Activated T-helper 1 cell treated with anti-CD3 and anti-CD28 coated beads, Interleukin-12 subunit alpha, Interleukin-12 subunit beta, Interleukin-2, Interleukin-4 antibody, amounts not matched to agents 30 ng/mL and 10 ng/mL and 1 ng/mL, durations not matched to agents 14 hours and 24 hours and 36 hours (primary cell): ENCODE results near the gene SPATA21. TPM values are rescaled to one million over a fixed set of nuclear protein-coding genes. Genes with fewer than 3 reads are reported as not detected.

Experiments used
- DNase-seq: peaks from one replicate; pipeline ENCODE4 v3.0.0; 2021; ENCODE audit warnings: low spot score
- H3K27ac Mint-ChIP-seq: one replicate; pipeline ENCODE4 v1.8.0; 2021; ENCODE audit warnings: mild to moderate bottlenecking, mixed read lengths
- H3K27me3 Mint-ChIP-seq: one replicate; pipeline ENCODE4 v1.8.0; 2022; ENCODE audit warnings: mild to moderate bottlenecking, moderate library complexity, mixed read lengths; ENCODE audit not compliant: insufficient read depth
- H3K36me3 Mint-ChIP-seq: one replicate; pipeline ENCODE4 v1.8.0; 2021; ENCODE audit warnings: low read depth, mixed read lengths
- H3K4me1 Mint-ChIP-seq: one replicate; pipeline ENCODE4 v1.8.0; 2021; ENCODE audit warnings: low read depth, mixed read lengths
- H3K4me3 Mint-ChIP-seq: one replicate; pipeline ENCODE4 v1.8.0; 2021; ENCODE audit warnings: mild to moderate bottlenecking, moderate library complexity, mixed read lengths
- H3K9me3 Mint-ChIP-seq: one replicate; pipeline ENCODE4 v1.8.0; 2021; ENCODE audit warnings: mixed read lengths
- intact Hi-C: fragments of 100-400 bp; cut with micrococcal nuclease; formaldehyde crosslinking; loops from one replicate; pipeline ENCODE4 v1.15.1; 2024
- total RNA-seq: library from RNA; stranded (reverse); gene quantifications from 2 replicates; pipeline ENCODE4 v1.2.3, GENCODE V29; 2022

SPATA21 gene
- total RNA-seq, 1 donor from 2014 or later: not detected

DNA sequence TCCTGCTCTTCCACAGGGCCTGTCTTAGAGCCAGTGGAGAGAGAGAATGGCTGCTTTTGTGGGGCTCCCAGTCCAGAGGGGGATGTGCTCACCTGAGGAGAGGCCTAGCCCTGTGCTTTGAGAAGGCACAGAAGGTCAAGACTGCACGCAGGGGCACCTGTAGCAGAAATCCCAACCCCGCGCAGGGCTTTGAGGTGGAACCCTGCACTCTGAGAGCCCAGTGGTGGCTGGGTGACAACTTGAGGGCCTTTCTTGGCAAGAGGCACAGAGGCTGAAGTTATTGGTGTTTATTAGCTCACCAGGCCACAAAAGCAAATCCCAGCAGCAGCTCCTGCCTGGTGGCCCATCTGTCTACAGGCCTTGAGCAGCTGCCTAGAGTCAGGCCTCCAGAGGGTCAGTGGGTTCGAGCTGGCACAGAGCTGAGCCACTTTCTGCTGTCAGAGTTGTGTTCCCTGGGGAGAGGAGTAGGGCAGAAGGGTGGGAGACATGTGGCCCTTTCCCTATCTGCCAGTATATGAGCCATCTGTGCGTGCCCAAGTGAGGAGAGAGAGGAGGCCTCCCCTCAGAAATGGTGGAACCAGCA, 38.8 kb downstream of the SPATA21 start:
- H3K36me3 Mint-ChIP-seq: peaks cover 27% of the 10 kb centered on the region
- H3K4me1 Mint-ChIP-seq: peaks cover 15% of the 10 kb centered on the region
- H3K27ac Mint-ChIP-seq: peak overlapping the region; percentile 16
- intact Hi-C loops: no loop called here
- no peak for DNase-seq
- no peak overlapping the region for H3K4me3 Mint-ChIP-seq
- H3K9me3 Mint-ChIP-seq: no peaks in the 10 kb centered on the region
- no peaks in the 10 kb centered on the region for H3K27me3 Mint-ChIP-seq

DNA sequence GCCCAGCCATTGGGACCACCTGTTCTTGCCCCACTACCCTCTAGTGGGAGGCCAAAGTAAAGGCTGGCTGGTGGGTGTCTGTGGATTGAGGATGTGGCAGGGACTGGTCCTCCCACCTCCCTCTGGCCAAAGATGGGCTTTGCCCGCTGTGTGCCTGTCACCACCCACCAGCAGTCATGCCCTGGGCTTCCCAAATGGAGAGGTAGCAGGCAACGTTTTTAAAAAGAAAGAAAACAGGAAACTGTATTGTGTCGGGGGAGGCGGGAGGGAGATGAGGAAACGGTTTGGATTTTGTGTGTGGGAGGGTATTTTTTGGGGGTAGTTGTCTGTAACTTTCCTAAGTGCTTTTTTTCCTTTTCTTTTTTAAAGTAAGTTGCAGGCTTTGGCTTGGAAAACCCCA, 40.1 kb downstream of the SPATA21 start:
- no peaks in the 10 kb centered on the region for H3K9me3 Mint-ChIP-seq
- intact Hi-C loops: no loop called here
- peaks cover 28% of the 10 kb centered on the region for H3K4me1 Mint-ChIP-seq
- DNase-seq: no peak
- peak overlapping the region; percentile 68 for H3K27ac Mint-ChIP-seq
- no peak overlapping the region for H3K4me3 Mint-ChIP-seq
- peaks cover 33% of the 10 kb centered on the region for H3K36me3 Mint-ChIP-seq
- H3K27me3 Mint-ChIP-seq: no peaks in the 10 kb centered on the region

- intact Hi-C loops: no loop called here
- peaks cover 34% of the 10 kb centered on the region for H3K4me1 Mint-ChIP-seq
- H3K9me3 Mint-ChIP-seq: no peaks in the 10 kb centered on the region
- no peaks in the 10 kb centered on the region for H3K27me3 Mint-ChIP-seq
- peaks cover 30% of the 10 kb centered on the region for H3K36me3 Mint-ChIP-seq
- H3K4me3 Mint-ChIP-seq: no peak overlapping the region
- no peak for DNase-seq
- H3K27ac Mint-ChIP-seq: no peak overlapping the region
Measured at GRCh38 chr1:16396591-16396990, 40.6 kb downstream of the SPATA21 start.

GRCh38 chr1:16394977-16395376, 42.2 kb downstream of the SPATA21 start:
- peaks cover 34% of the 10 kb centered on the region for H3K36me3 Mint-ChIP-seq
- H3K4me1 Mint-ChIP-seq: peaks cover 50% of the 10 kb centered on the region
- no peaks in the 10 kb centered on the region for H3K27me3 Mint-ChIP-seq
- H3K27ac Mint-ChIP-seq: no peak overlapping the region
- intact Hi-C loops: no loop called here
- DNase-seq: no peak
- H3K9me3 Mint-ChIP-seq: no peaks in the 10 kb centered on the region
- no peak overlapping the region for H3K4me3 Mint-ChIP-seq

DNA sequence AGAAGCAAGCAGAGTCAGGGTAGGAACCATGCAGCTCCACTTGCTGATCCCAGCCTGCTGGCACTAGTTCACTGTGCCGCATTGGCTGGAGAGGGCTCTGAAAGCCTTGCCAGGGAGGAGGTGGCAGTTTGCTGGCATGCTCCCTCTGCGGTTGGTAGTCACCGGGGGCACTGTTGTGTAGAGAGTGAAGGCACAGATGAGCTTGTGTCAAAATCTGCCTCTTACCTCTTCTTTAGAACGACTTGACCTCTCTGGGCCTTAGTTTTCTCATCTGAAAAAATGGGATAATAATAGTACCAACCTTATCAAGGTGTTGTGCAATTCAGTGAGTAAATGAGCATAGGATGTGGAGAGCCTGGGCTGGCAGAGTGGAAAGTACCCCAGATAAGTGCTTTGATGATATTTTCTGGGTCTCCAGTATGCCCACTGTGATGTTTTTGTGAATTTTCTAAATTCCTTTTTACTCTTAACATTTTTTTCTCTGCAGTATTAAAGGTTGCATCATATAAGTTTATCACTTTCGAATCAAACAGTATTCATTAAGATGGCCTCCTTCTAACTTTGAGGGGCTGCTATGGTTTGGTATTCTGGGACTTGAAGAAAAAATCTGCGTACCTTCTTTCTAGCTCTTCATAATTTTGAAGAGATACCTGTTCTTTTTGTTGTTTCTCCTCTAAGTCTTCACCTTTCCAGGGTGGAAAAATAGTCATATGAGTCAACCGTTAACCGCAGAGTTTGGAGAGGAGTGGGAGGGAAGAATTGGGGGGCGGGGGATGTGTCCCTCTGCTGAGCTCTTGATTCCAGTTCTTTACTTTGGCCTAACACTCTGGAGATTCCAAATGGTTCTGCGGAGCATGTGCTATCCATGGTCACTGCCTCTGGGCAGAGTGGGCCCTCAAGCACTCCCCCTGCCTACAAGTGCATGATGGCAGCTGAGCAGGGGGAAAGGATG, 43.4 kb downstream of the SPATA21 start:
- intact Hi-C loops: no loop called here
- no peaks in the 10 kb centered on the region for H3K27me3 Mint-ChIP-seq
- no peaks in the 10 kb centered on the region for H3K9me3 Mint-ChIP-seq
- peak overlapping the region; percentile 18 for H3K27ac Mint-ChIP-seq
- peaks cover 52% of the 10 kb centered on the region for H3K4me1 Mint-ChIP-seq
- H3K36me3 Mint-ChIP-seq: peaks cover 28% of the 10 kb centered on the region
- no peak overlapping the region for H3K4me3 Mint-ChIP-seq
- no peak for DNase-seq

GRCh38 chr1:16392740-16393569, 44.3 kb downstream of the SPATA21 start:
- Mint-ChIP-seq H3K4me1 (peaks cover 52% of the 10 kb centered on the region), H3K36me3 (peaks cover 26% of the 10 kb centered on the region), H3K27me3 (no peaks in the 10 kb centered on the region), H3K27ac (peak overlapping the region; percentile 76), H3K4me3 (no peak overlapping the region), H3K9me3 (no peaks in the 10 kb centered on the region)
- no peak for DNase-seq
- intact Hi-C loops: no loop called here

GRCh38 chr1:16391411-16391810, 45.8 kb downstream of the SPATA21 start:
- H3K9me3 Mint-ChIP-seq: no peaks in the 10 kb centered on the region
- no peaks in the 10 kb centered on the region for H3K27me3 Mint-ChIP-seq
- H3K4me1 Mint-ChIP-seq: peaks cover 65% of the 10 kb centered on the region
- intact Hi-C loops: no loop called here
- H3K4me3 Mint-ChIP-seq: no peak overlapping the region
- H3K36me3 Mint-ChIP-seq: peaks cover 22% of the 10 kb centered on the region
- no peak for DNase-seq
- peak overlapping the region; percentile 76 for H3K27ac Mint-ChIP-seq

DNA sequence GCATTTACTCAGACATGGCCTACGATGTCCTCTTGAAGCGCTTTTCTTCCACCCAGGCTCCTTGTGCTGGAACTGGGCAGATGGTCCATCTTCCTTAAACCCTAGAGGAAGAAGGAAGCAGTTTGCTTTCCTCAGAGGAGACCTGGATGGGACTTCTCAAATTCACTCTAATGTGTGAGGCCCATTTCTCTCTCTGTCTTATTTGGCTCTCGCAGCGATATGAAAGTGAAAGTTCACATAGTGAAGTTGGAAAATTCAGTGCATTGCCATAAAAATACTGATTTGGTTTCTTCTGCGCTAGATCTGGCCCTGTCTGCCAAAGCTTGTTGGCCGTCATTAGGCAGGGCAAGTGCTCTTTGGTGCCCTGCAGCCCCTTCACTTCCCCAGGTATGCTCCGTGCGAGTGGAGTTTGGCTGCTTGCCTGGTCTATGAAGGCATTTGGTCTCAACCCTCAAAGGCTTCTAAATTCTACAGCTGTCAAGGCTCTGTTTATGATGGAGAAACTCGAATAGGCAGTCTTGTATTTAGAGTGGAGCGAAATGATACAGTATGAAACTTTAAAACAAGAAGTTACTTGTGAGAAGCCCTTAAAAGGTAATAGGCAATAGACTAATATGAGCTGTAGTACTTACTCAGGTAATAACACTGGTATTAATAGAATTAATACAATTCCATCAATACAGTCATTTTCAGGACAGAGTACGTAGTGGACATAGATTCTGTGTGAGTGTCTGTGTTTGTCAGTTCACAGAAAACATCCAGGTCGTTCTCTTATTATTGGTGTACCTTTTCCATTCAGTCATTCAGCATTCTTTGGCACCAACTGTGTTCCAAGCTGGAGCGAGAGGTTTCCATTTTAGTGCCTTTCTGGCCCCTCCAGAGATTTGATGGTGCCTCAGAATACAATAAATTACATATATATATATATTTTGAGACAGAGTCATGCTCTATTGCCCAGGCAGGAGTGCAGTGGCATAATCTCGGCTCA, 49.7 kb downstream of the SPATA21 start:
- peaks cover 10% of the 10 kb centered on the region for H3K36me3 Mint-ChIP-seq
- peaks cover 66% of the 10 kb centered on the region for H3K4me1 Mint-ChIP-seq
- H3K9me3 Mint-ChIP-seq: no peaks in the 10 kb centered on the region
- H3K4me3 Mint-ChIP-seq: peak overlapping the region; percentile 70
- peak; percentile 6 for DNase-seq
- H3K27ac Mint-ChIP-seq: peak overlapping the region; percentile 80
- no peaks in the 10 kb centered on the region for H3K27me3 Mint-ChIP-seq
- intact Hi-C loops: loop anchor here (2.0 kb wide), 1 partner anchor 15 kb away; no protein-coding TSS in a partner anchor

DNA sequence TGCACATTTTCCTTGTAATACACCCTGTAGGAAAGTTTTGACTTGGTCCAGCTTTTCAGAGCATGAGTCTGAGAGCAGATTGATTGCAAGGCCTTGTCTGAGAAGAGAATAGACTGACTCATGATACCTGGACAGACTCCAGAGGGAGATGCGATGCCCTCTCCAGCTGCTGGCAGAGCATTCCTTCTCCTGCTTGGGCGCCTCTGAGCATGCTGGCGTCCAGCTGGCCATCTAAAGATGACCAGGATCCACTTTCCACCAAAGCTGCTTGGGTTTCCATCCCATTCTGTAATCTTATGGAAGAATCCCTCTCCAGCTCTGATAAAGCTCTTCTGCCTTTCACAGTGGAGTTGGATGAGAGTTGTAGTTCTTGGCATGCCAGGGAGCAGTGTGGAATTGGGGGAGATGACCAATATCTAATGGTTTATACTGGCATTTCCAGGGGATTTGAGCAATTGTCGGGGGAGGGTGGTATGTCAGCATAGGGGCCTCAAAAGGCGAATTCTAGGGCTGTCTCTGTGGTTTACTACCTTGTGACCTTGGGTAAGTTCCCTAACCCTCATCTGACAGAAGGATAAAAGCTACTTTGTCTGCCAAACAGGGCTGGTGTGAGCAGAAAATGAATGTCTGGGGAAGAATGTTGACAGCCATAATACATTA, 50.6 kb downstream of the SPATA21 start:
- no peaks in the 10 kb centered on the region for H3K27me3 Mint-ChIP-seq
- H3K4me1 Mint-ChIP-seq: peaks cover 57% of the 10 kb centered on the region
- H3K9me3 Mint-ChIP-seq: no peaks in the 10 kb centered on the region
- DNase-seq: no peak
- intact Hi-C loops: loop anchor here (2.0 kb wide), 1 partner anchor 14 kb away; no protein-coding TSS in a partner anchor
- H3K36me3 Mint-ChIP-seq: peaks cover 12% of the 10 kb centered on the region
- peak overlapping the region; percentile 35 for H3K4me3 Mint-ChIP-seq
- peak overlapping the region; percentile 63 for H3K27ac Mint-ChIP-seq

DNA sequence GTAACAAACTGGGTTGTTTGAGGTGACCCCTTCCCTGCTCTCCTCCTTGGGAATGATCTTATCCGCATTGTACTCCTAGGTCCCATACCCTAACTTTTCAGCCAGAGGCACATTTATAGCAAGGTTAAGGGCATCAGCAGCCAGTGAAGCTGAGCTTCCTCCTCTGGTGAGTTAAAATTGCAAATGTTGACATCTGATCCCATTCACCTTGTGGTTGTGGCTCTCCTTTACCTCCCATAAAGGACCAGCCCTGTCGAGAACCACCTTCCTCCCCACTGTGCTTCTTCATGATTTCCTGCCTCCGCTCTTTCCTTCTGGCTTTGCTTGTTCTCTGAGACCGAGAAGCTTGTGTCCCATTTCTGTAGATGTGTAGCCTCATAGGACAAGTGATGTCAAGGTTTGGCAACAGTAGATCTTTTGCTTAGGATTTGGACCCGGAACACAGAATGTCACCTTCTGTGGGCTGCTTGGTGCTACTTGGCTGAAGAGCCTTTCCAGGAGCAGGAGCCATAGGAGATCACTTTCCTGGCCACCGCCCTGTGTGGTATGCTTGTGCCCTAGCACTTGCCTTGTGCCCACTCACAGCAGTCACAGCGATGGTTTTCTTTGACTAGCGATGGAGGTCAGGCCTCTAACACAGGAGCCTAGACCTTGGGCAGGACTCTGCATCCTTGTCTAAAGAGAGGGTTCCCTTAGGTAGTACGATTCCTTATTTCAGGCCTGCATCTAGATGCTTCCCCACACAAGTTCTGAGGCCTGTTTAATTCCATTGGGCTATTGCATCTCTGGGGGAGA, 51.4 kb downstream of the SPATA21 start:
- peaks cover 12% of the 10 kb centered on the region for H3K36me3 Mint-ChIP-seq
- intact Hi-C loops: loop anchor here (2.0 kb wide), 1 partner anchor 13 kb away; no protein-coding TSS in a partner anchor
- H3K4me3 Mint-ChIP-seq: peak overlapping the region; percentile 35

DNA sequence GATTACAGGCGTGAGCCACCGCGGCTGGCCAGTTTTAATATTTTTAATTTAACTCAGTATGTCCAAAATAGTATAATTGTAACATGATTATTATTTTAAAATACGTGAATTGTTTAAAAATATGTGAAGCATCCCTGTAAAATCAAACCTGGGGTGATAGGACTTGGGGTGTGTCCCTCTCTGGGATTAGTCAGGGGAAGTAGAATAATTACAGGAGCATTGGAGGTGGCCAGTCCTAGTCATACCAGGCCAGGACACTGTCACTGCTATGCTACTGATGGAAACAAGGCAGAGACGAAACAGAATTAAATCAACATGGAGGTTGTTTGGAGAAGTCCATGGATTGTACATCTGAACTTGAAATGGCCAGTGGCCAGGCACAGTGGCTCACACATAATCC, 53.3 kb downstream of the SPATA21 start:
- Mint-ChIP-seq H3K9me3 (no peaks in the 10 kb centered on the region), H3K36me3 (peaks cover 6% of the 10 kb centered on the region), H3K27ac (peak overlapping the region; percentile 26), H3K4me3 (peak overlapping the region; percentile 59), H3K27me3 (no peaks in the 10 kb centered on the region), H3K4me1 (peaks cover 39% of the 10 kb centered on the region)
- DNase-seq: no peak
- intact Hi-C loops: no loop called here

More for the DNA sequence above, 51.4 kb downstream of the SPATA21 start:
- no peak for DNase-seq
- H3K27ac Mint-ChIP-seq: peak overlapping the region; percentile 37
- no peaks in the 10 kb centered on the region for H3K27me3 Mint-ChIP-seq
- H3K4me1 Mint-ChIP-seq: peaks cover 50% of the 10 kb centered on the region
- H3K9me3 Mint-ChIP-seq: no peaks in the 10 kb centered on the region
